Measurements from ENCODE around the gene TRPM2. TPM values are rescaled to one million over a fixed set of nuclear protein-coding genes. Genes with fewer than 3 reads are reported as not detected.
A peak's percentile ranks its signal among the peaks of the same experiment; 100 is the strongest.

The TRPM2 gene
- total and polyA plus RNA-seq, 2 of the 13 experiments (the other 11 are each of a cell fraction or from before 2014, with no cell fraction given): 0.07 to 0.20 TPM

DNA sequence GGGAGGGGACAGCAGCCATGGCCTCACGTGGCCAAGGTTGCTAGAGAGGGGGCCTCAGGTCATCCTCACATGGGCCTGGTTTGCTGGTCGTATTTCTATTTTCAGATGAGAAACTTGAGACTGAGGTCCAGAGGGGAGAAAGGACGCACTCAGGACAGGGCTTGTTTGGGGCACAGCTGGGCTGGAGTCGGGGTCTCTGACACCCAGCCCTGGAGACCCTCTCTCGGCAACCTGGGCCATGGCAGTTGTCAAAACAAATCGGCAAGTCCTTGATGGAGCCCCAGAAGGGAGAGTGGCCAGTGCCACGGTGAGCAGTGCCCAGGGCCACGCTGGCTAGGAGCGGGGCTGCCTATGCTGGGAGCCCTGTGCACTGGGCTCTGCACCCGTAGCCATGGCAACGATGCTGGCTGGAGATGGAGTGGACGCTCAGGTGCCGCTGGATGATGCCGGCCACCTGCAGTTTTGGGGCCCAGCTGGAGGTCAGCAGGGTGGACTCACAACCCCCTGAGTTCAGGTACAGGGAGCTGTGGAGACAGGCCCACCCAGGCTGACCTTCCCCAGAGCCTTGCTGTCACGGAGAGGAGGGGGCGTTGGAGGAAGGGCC is 113.0 kb downstream of the TRPM2 start:
- in situ Hi-C loops (cut with HindIII; ENCODE audit: extremely low pct_ligation_motif_present, low pct_unique_long_range_greater_than_20kb): no loop called here
- H3K36me3 ChIP-seq (replicated peaks in 1 of 2; ENCODE audit: control insufficient read depth in 1 of 2, insufficient read depth in 2 of 2, low read length in 2 of 2): no peaks in the 10 kb centered on the region
- no TSS peak for BruUV-seq (replicated peaks)

DNA sequence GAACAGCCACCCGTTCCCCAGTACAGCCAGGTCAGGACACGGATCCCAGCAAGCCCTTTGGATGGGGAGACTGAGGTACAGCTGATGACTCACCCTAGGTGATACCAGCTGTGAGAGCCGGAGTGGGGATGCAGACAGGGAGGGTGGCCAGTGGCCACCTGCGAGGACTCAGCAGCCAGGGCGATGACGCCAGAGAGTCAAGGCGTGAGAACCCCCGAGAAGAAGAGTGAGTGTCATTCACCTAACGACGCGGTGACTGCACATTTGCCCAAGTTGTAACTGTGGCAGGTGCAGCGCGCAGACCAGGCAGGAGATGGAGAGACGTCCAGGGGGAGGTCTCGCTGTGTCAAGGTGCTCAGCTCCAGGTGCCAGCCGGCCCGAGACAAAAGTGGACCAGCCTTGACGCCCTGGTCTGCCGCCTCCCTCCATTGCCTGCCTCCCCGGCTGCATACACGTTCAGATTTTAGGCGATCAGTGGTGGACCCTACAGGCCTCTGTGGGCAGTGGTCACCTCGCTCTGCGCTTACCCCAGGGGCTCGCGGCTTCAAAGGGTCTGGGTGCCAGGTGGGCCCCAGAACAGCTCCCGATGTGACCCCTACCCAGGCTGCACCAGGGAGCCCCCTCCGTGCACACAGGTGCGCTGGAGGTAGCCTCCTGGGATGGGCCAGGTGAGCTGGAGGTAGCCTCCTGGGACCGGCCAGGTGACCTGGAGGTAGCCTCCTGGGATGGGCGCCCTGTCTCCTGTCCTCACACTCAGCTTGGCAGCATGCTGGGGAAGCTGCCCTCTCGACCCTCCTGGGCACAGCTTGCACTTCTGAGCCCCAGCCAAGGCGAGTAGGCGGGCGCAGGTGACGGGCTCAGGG is 113.8 kb downstream of the TRPM2 start:
- H2AFZ ChIP-seq (ENCODE audit: low read length): no peak overlapping the region
- no peaks in the 10 kb centered on the region for H4K20me1 ChIP-seq (ENCODE audit: insufficient read depth, low read length)
- no peak overlapping the region for H3K27ac ChIP-seq (ENCODE audit: extremely low read length, insufficient read depth, low read length)
- no peaks in the 10 kb centered on the region for H3K36me3 ChIP-seq (replicated peaks in 1 of 2; ENCODE audit: control insufficient read depth in 1 of 2, insufficient read depth in 2 of 2, low read length in 2 of 2)
- BruUV-seq (replicated peaks): no TSS peak
- H3K4me2 ChIP-seq (ENCODE audit: low read depth, low read length): no peak overlapping the region
- 92% methylated on average over 28 of the region's 36 CpGs for WGBS (ENCODE audit: low lambda C conversion rate)
- H3K4me1 ChIP-seq (ENCODE audit: insufficient read depth, low read length): peaks cover 3% of the 10 kb centered on the region
- FAIRE-seq (no peak), ATAC-seq (no peak; the same call in 2 of the 3 replicates), DNase-seq (ENCODE audit: low spot score) (no peak)
- intact Hi-C loops (cut with micrococcal nuclease; ENCODE audit: unreplicated experiment): no loop called here
- H3K4me3 ChIP-seq (replicated peaks in 1 of 3; ENCODE audit: insufficient read depth in 1 of 3, low read depth in 2 of 3, low read length in 3 of 3): no peak overlapping the region
- TF ChIP-seq, protein P1, sequence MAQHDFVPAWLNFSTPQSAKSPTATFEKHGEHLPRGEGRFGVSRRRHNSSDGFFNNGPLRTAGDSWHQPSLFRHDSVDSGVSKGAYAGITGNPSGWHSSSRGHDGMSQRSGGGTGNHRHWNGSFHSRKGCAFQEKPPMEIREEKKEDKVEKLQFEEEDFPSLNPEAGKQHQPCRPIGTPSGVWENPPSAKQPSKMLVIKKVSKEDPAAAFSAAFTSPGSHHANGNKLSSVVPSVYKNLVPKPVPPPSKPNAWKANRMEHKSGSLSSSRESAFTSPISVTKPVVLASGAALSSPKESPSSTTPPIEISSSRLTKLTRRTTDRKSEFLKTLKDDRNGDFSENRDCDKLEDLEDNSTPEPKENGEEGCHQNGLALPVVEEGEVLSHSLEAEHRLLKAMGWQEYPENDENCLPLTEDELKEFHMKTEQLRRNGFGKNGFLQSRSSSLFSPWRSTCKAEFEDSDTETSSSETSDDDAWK (CRISPR knock-in tag; IDR thresholded peaks at IDR 0.05): no peak
- no peak for TF ChIP-seq ZNF33A (CRISPR knock-in tag; IDR thresholded peaks at IDR 0.05; ENCODE audit: borderline replicate concordance)
- no peak overlapping the region for H3K9ac ChIP-seq (ENCODE audit: insufficient read depth, low read depth, low read length)
- H3K27me3 ChIP-seq (ENCODE audit: control insufficient read depth in 1 of 2, insufficient read depth in 2 of 2, low read length in 2 of 2): no peaks in the 10 kb centered on the region
- H3K79me2 ChIP-seq (ENCODE audit: insufficient read depth, low read length): no peaks in the 10 kb centered on the region
- H3K9me3 ChIP-seq (ENCODE audit: low read length): no peaks in the 10 kb centered on the region
- in situ Hi-C loops (cut with HindIII; ENCODE audit: extremely low pct_ligation_motif_present, low pct_unique_long_range_greater_than_20kb): no loop called here
- ChIA-PET CTCF (ENCODE audit: low intra/inter-chr PET ratio, low total read pairs) (no interaction called here), POLR2A (no interaction called here)

More for the DNA sequence above, 113.0 kb downstream of the TRPM2 start:
- Histone ChIP-seq H2AFZ (ENCODE audit: low read length) (no peak overlapping the region), H3K79me2 (ENCODE audit: insufficient read depth, low read length) (no peaks in the 10 kb centered on the region), H3K9me3 (ENCODE audit: low read length) (no peaks in the 10 kb centered on the region), H3K27ac (ENCODE audit: extremely low read length, insufficient read depth, low read length) (no peak overlapping the region), H4K20me1 (ENCODE audit: insufficient read depth, low read length) (no peaks in the 10 kb centered on the region), H3K27me3 (ENCODE audit: control insufficient read depth in 1 of 2, insufficient read depth in 2 of 2, low read length in 2 of 2) (no peaks in the 10 kb centered on the region), H3K4me3 (replicated peaks in 1 of 3; ENCODE audit: insufficient read depth in 1 of 3, low read depth in 2 of 3, low read length in 3 of 3) (no peak overlapping the region), H3K4me1 (ENCODE audit: insufficient read depth, low read length) (peaks cover 11% of the 10 kb centered on the region), H3K9ac (ENCODE audit: insufficient read depth, low read depth, low read length) (no peak overlapping the region), H3K4me2 (ENCODE audit: low read depth, low read length) (no peak overlapping the region)
- TF ChIP-seq RFX1 (IDR thresholded peaks at IDR 0.05) (peak; percentile 46; the same call in 1 of the 2 replicates), SIN3B (IDR thresholded peaks at IDR 0.05; ENCODE audit: low read length) (no peak)
- FAIRE-seq (no peak), DNase-seq (ENCODE audit: low spot score) (no peak), ATAC-seq (no peak)
- WGBS (ENCODE audit: low lambda C conversion rate): 90% methylated on average over 6 of the region's 16 CpGs
- ChIA-PET CTCF (ENCODE audit: low intra/inter-chr PET ratio, low total read pairs) (no interaction called here), POLR2A (no interaction called here)
- intact Hi-C loops (cut with micrococcal nuclease; ENCODE audit: unreplicated experiment): no loop called here

Data from HepG2 (cell line).